ENCODE results near the gene E4F1.

- peak in 1 of 4 donors; percentile 20 for TF ChIP-seq POLR2A (IDR thresholded peaks at IDR 0.05)
- TF ChIP-seq, protein P1, sequence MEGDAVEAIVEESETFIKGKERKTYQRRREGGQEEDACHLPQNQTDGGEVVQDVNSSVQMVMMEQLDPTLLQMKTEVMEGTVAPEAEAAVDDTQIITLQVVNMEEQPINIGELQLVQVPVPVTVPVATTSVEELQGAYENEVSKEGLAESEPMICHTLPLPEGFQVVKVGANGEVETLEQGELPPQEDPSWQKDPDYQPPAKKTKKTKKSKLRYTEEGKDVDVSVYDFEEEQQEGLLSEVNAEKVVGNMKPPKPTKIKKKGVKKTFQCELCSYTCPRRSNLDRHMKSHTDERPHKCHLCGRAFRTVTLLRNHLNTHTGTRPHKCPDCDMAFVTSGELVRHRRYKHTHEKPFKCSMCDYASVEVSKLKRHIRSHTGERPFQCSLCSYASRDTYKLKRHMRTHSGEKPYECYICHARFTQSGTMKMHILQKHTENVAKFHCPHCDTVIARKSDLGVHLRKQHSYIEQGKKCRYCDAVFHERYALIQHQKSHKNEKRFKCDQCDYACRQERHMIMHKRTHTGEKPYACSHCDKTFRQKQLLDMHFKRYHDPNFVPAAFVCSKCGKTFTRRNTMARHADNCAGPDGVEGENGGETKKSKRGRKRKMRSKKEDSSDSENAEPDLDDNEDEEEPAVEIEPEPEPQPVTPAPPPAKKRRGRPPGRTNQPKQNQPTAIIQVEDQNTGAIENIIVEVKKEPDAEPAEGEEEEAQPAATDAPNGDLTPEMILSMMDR (IDR thresholded peaks at IDR 0.05), result no peak
- no peak for TF ChIP-seq EP300 (IDR thresholded peaks at IDR 0.05)
These were observed 52.3 kb downstream of the E4F1 start for GRCh38 chr16:2275476-2276367.
